Activated T-helper 9 cell treated with anti-CD3 and anti-CD28 coated beads, Interleukin-2, amount 50 U/mL, for 16 hours (primary cell): ENCODE results near the gene FCMR.

Experiments
- DNase-seq: peaks from one replicate; pipeline ENCODE4 v3.0.0-alpha.2; 2020; ENCODE audit warnings: low read depth

The FCMR gene

GRCh38 chr1:206921772-206922265 is at the start of gene FCMR:
TSS of gene FCMR (minus strand) at chr1:206921941. CDS start at chr1:206921854, 87 bp downstream.
- DNase-seq = no peak

GRCh38 chr1:206971029-206971655 is 49.4 kb upstream of the FCMR start:
- DNase-seq = no peak

- DNase-seq = no peak
Measured at GRCh38 chr1:206970446-206970845, 48.7 kb upstream of the FCMR start, which contains the start of gene FCAMR. TSS of gene FCAMR (minus strand) at chr1:206970460. CDS start at chr1:206970125, 335 bp downstream.

GRCh38 chr1:206969090-206969489 is 47.3 kb upstream of the FCMR start:
- DNase-seq = no peak

GRCh38 chr1:206967096-206967849 is 45.5 kb upstream of the FCMR start:
- no peak for DNase-seq

- no peak for DNase-seq
Measured at GRCh38 chr1:206965781-206966180, 44.0 kb upstream of the FCMR start.

- DNase-seq = no peak
Measured at GRCh38 chr1:206963740-206964139, 42.0 kb upstream of the FCMR start.

GRCh38 chr1:206963119-206963712 is 41.5 kb upstream of the FCMR start:
- no peak for DNase-seq

- DNase-seq = no peak
Measured at GRCh38 chr1:206962272-206962671, 40.5 kb upstream of the FCMR start.

- DNase-seq = no peak
Measured at GRCh38 chr1:206961668-206962067, 39.9 kb upstream of the FCMR start.

- no peak for DNase-seq
Measured at GRCh38 chr1:206960676-206961386, 39.1 kb upstream of the FCMR start.

GRCh38 chr1:206958144-206958543 is 36.4 kb upstream of the FCMR start:
- no peak for DNase-seq

GRCh38 chr1:206957639-206958038 is 35.9 kb upstream of the FCMR start:
- DNase-seq = no peak

GRCh38 chr1:206955476-206956451 is 34.0 kb upstream of the FCMR start:
- no peak for DNase-seq

- DNase-seq = no peak
Measured at GRCh38 chr1:206954459-206955342, 33.0 kb upstream of the FCMR start.

GRCh38 chr1:206953626-206954025 is 31.9 kb upstream of the FCMR start:
- DNase-seq = no peak

GRCh38 chr1:206953126-206953525 is 31.4 kb upstream of the FCMR start:
- DNase-seq = no peak

GRCh38 chr1:206952171-206952570 is 30.4 kb upstream of the FCMR start:
- DNase-seq = no peak

GRCh38 chr1:206951318-206952100 is 29.8 kb upstream of the FCMR start:
- no peak for DNase-seq
